Mammary epithelial cell (primary cell): ENCODE data around the gene ZNF695.
"Not testable (repeated sequence)": the region's sequence is repeated elsewhere in the genome, so short reads cannot be mapped to it uniquely, and the experiment has no call there.

Experiments
- CTCF ChIP-seq, 2 donors: IDR thresholded peaks in 1 of 2; conservative IDR thresholded peaks in 1 of 2; 2 replicates each; pipeline ENCODE4 v1.5.1; 2011 to 2012; ENCODE audit warnings: inconsistent platforms in 2 of 2, low read length in 2 of 2, mild to moderate bottlenecking in 2 of 2, control low read depth in 1 of 2, low read depth in 1 of 2; ENCODE audit not compliant: insufficient read depth in 1 of 2; ENCODE audit errors: extremely low read depth in 1 of 2
- EZH2 ChIP-seq: IDR thresholded peaks from 2 replicates; pipeline ENCODE4 v1.6.1; 2012; ENCODE audit warnings: low read length, inconsistent platforms, borderline replicate concordance

DNA sequence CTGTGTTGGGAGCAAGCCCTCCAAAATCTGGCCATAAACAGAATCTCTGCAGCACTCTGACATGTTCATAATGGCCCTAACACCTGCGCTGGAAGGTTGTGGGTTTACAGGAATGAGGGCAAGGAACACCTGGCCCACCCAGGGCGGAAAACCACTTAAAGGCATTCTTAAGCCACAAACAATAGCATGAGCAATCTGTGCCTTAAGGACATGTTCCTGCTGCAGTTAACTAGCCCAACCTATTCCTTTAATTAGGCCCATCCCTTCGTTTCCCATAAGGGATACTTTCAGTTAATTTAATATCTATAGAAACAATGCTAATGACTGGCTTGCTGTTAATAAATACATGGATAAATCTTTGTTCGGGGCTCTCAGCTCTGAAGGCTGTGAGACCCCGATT is 16.8 kb upstream of the ZNF695 start:
- TF ChIP-seq CTCF (conservative IDR thresholded peaks at IDR 0.05 in 1 of 2, IDR thresholded peaks at IDR 0.05 in 1 of 2; ENCODE audit: extremely low read depth in 1 of 2, insufficient read depth in 1 of 2, low read depth in 1 of 2, low read length in 2 of 2); EZH2: not testable (repeated sequence)
